Right atrium auricular region (tissue), 2 donors: ENCODE data around the gene FARS2. TPM values are rescaled to one million over a fixed set of nuclear protein-coding genes. Genes with fewer than 3 reads are reported as not detected.

Experiments used
- DNase-seq: peaks from one replicate; pipeline ENCODE4 v3.0.0-alpha.2; 2019; ENCODE audit warnings: low spot score
- H3K27ac ChIP-seq, 2 donors: fragments of 200-600 bp; sonication (generic); 1 replicate in 1 of 2; 2 replicates in 1 of 2; pipeline ENCODE4 v1.5.1; 2016 to 2019
- H3K27me3 ChIP-seq, 2 donors: fragments of 200-600 bp; sonication (generic); one replicate each; pipeline versions ENCODE4 v1.5.1 to v1.6.0; 2017 to 2019
- H3K36me3 ChIP-seq: fragments of 200-600 bp; sonication (generic); one replicate; pipeline ENCODE4 v1.5.1; 2016
- H3K4me1 ChIP-seq, 2 donors: fragments of 200-600 bp; sonication (generic); one replicate each; pipeline versions ENCODE4 v1.5.1 to v1.6.0; 2017 to 2019
- H3K4me3 ChIP-seq, 2 donors: fragments of 200-600 bp; sonication (generic); 1 replicate in 1 of 2; 2 replicates in 1 of 2; pipeline ENCODE4 v1.5.1; 2017 to 2019; ENCODE audit warnings: mild to moderate bottlenecking in 1 of 2, moderate library complexity in 1 of 2
- H3K9me3 ChIP-seq, 2 donors: fragments of 200-600 bp; sonication (generic); one replicate each; pipeline ENCODE4 v1.5.1; 2019
- CTCF ChIP-seq, 2 donors: fragments of 200-600 bp; sonication (generic); IDR thresholded peaks; one replicate each; pipeline ENCODE4 v1.5.1; 2019; ENCODE audit warnings: antibody characterized with exemption in 2 of 2
- total RNA-seq, 2 donors: library from RNA; depleted of rRNA; stranded (reverse); fragments of >200 nt; gene quantifications; one replicate each; pipeline ENCODE4 v1.1.0, GENCODE V29; 2016

FARS2 gene
- total RNA-seq, 2 donors from 2014 or later, result 9.4 to 15.0 TPM

GRCh38 chr6:5583528-5583927, 322.2 kb downstream of the FARS2 start:
- DNase-seq, result no peak
- peaks cover 0 to 12% of the 10 kb centered on the region in 2 donors for H3K9me3 ChIP-seq
- H3K36me3 ChIP-seq, result no peaks in the 10 kb centered on the region
- no peaks in the 10 kb centered on the region for H3K4me1 ChIP-seq
- no peak overlapping the region for H3K4me3 ChIP-seq
- H3K27me3 ChIP-seq, result no peaks in the 10 kb centered on the region
- no peak for TF ChIP-seq CTCF (IDR thresholded peaks at IDR 0.05)
- H3K27ac ChIP-seq, result no peak overlapping the region

GRCh38 chr6:5584078-5584482, 322.8 kb downstream of the FARS2 start:
- Histone ChIP-seq H3K9me3 (peaks cover 0 to 12% of the 10 kb centered on the region in 2 donors), H3K27ac (no peak overlapping the region), H3K36me3 (no peaks in the 10 kb centered on the region), H3K4me3 (no peak overlapping the region), H3K4me1 (no peaks in the 10 kb centered on the region), H3K27me3 (no peaks in the 10 kb centered on the region)
- no peak for DNase-seq
- TF ChIP-seq CTCF (IDR thresholded peaks at IDR 0.05), result no peak

GRCh38 chr6:5587648-5588047, 326.3 kb downstream of the FARS2 start:
- Histone ChIP-seq H3K4me3 (no peak overlapping the region), H3K27ac (no peak overlapping the region), H3K27me3 (no peaks in the 10 kb centered on the region), H3K4me1 (peaks cover 0 to 3% of the 10 kb centered on the region in 2 donors), H3K36me3 (no peaks in the 10 kb centered on the region), H3K9me3 (peaks cover 0 to 12% of the 10 kb centered on the region in 2 donors)
- TF ChIP-seq CTCF (IDR thresholded peaks at IDR 0.05), result no peak
- no peak for DNase-seq

GRCh38 chr6:5589422-5590141, 328.3 kb downstream of the FARS2 start:
- no peak overlapping the region for H3K27ac ChIP-seq
- TF ChIP-seq CTCF (IDR thresholded peaks at IDR 0.05), result no peak

GRCh38 chr6:5590187-5590586, 328.9 kb downstream of the FARS2 start:
- Histone ChIP-seq H3K27me3 (no peaks in the 10 kb centered on the region), H3K9me3 (peaks cover 0 to 12% of the 10 kb centered on the region in 2 donors), H3K4me1 (peaks cover 0 to 3% of the 10 kb centered on the region in 2 donors), H3K36me3 (no peaks in the 10 kb centered on the region), H3K27ac (no peak overlapping the region), H3K4me3 (no peak overlapping the region)
- DNase-seq, result no peak
- TF ChIP-seq CTCF (IDR thresholded peaks at IDR 0.05), result no peak

More at GRCh38 chr6:5589422-5590141, 328.3 kb downstream of the FARS2 start:
- no peak overlapping the region for H3K4me3 ChIP-seq
- H3K4me1 ChIP-seq, result peaks cover 0 to 3% of the 10 kb centered on the region in 2 donors
- no peak for DNase-seq
- H3K27me3 ChIP-seq, result no peaks in the 10 kb centered on the region
- peaks cover 0 to 12% of the 10 kb centered on the region in 2 donors for H3K9me3 ChIP-seq
- no peaks in the 10 kb centered on the region for H3K36me3 ChIP-seq
